HCT116 (cell line): ENCODE results near the gene TNS3. TPM values are rescaled to one million over a fixed set of nuclear protein-coding genes. Genes with fewer than 3 reads are reported as not detected.

Experiments
- ATAC-seq: fragments of 200-7000 bp; cut with Tn5 transposase; 2 replicates; pipeline ENCODE4 v1.9.1; 2020; ENCODE audit warnings: mild to moderate bottlenecking, moderate library complexity
- BruUV-seq: library from RNA; stranded (reverse); fragments of 400-500 nt; replicated peaks from 2 replicates; lab custom pipeline; 2021; lab: Mats Ljungman, UMichigan
- CTCF ChIA-PET: fragments of 300-600 bp; sonication (Branson Sonifier 250); formaldehyde crosslinking; loops from one replicate; lab custom pipeline; 2021; ENCODE audit warnings: antibody characterized with exemption; lab: Charles Lee
- POLR2A ChIA-PET: fragments of 300-600, 350-600 bp; sonication (Branson Sonifier 250); formaldehyde crosslinking; loops from one replicate; lab custom pipeline; 2021; ENCODE audit warnings: antibody characterized with exemption; lab: Charles Lee
- RAD21 ChIA-PET, 2 experiments: fragments of 300-600 bp; sonication (Branson Sonifier 250); formaldehyde crosslinking; loops; one replicate each; lab custom pipeline; 2023; ENCODE audit warnings: low total read pairs in 2 of 2; ENCODE audit not compliant: uncharacterized antibody in 2 of 2, unreplicated experiment in 2 of 2, low non-redundant PET in 1 of 2; lab: Charles Lee
- DNase-seq: peaks from one replicate; pipeline ENCODE4 v3.0.0-alpha.2; 2010; ENCODE audit warnings: low read depth, low spot score
- H2AFZ ChIP-seq: fragments of 200-600 bp; shearing (Covaris generic), sonication (generic); 2 replicates; pipeline ENCODE4 v1.6.1; 2017; ENCODE audit warnings: low read depth, mixed run types, mixed read lengths, antibody characterized with exemption, low read length; ENCODE audit not compliant: poor library complexity, severe bottlenecking
- H3K27ac ChIP-seq: 2 replicates; pipeline ENCODE4 v1.5.1; 2012; ENCODE audit warnings: low read depth, low read length
- H3K27me3 ChIP-seq: fragments of 200-600 bp; sonication (generic); 2 replicates; pipeline ENCODE4 v1.6.1; 2016; ENCODE audit warnings: mixed run types, low read length, mixed read lengths; ENCODE audit not compliant: insufficient read depth
- H3K36me3 ChIP-seq, 2 experiments: fragments of 200-500 bp in 1 of 2; fragments of 200-600 bp in 1 of 2; sonication (Bioruptor generic) in 1 of 2; sonication (generic) in 1 of 2; 2 replicates each; pipeline versions ENCODE4 v1.5.1 to v1.6.1; 2014 to 2016; ENCODE audit warnings: low read length in 2 of 2, inconsistent platforms in 1 of 2, mixed read lengths in 1 of 2, mixed run types in 1 of 2; ENCODE audit not compliant: insufficient read depth in 2 of 2, control insufficient read depth in 1 of 2
- H3K4me1 ChIP-seq, 2 experiments: fragments of 200-600 bp in 1 of 2; sonication (generic) in 1 of 2; 2 replicates each; pipeline versions ENCODE4 v1.5.1 to v1.6.1; 2012 to 2017; ENCODE audit warnings: low read length in 2 of 2, inconsistent platforms in 1 of 2, mild to moderate bottlenecking in 1 of 2, mixed read lengths in 1 of 2, mixed run types in 1 of 2, moderate library complexity in 1 of 2; ENCODE audit not compliant: insufficient read depth in 2 of 2, control insufficient read depth in 1 of 2
- H3K4me2 ChIP-seq: fragments of 200-600 bp; sonication (generic); 2 replicates; pipeline ENCODE4 v1.6.1; 2017; ENCODE audit warnings: mixed run types, low read length, mixed read lengths
- H3K4me3 ChIP-seq, 2 experiments: fragments of 200-600 bp in 1 of 2; sonication (generic) in 1 of 2; replicated peaks in 1 of 2; 2 replicates each; pipeline ENCODE4 v1.5.1; 2011 to 2016; ENCODE audit warnings: low read length in 2 of 2, control low read depth in 1 of 2, low read depth in 1 of 2, mild to moderate bottlenecking in 1 of 2, mixed read lengths in 1 of 2, mixed run types in 1 of 2
- H3K79me2 ChIP-seq: fragments of 200-600 bp; sonication (generic); 2 replicates; pipeline ENCODE4 v1.6.1; 2017; ENCODE audit warnings: mild to moderate bottlenecking, mixed run types, low read length, moderate library complexity, mixed read lengths; ENCODE audit not compliant: insufficient read depth
- H3K9ac ChIP-seq: fragments of 200-600 bp; sonication (generic); 2 replicates; pipeline ENCODE4 v1.6.1; 2016; ENCODE audit warnings: low read length, mixed read lengths
- H3K9me2 ChIP-seq: fragments of 200-600 bp; sonication (generic), shearing (Covaris generic); 2 replicates; pipeline ENCODE4 v1.6.1; 2017; ENCODE audit warnings: mixed run types, mild to moderate bottlenecking, moderate library complexity; ENCODE audit not compliant: insufficient read depth
- H3K9me3 ChIP-seq, 2 experiments: fragments of 200-500 bp in 1 of 2; fragments of 200-600 bp in 1 of 2; sonication (Bioruptor generic) in 1 of 2; sonication (generic) in 1 of 2; 2 replicates each; pipeline ENCODE4 v1.6.1; 2014 to 2017; ENCODE audit warnings: low read length in 2 of 2, mixed read lengths in 2 of 2, inconsistent platforms in 1 of 2, low read depth in 1 of 2, mild to moderate bottlenecking in 1 of 2, mixed run types in 1 of 2, moderate library complexity in 1 of 2; ENCODE audit not compliant: control insufficient read depth in 1 of 2, insufficient read depth in 1 of 2
- H4K20me1 ChIP-seq: fragments of 200-600 bp; sonication (generic), shearing (Covaris generic); 2 replicates; pipeline ENCODE4 v1.6.1; 2017; ENCODE audit warnings: mixed run types, mild to moderate bottlenecking, moderate library complexity; ENCODE audit not compliant: insufficient read depth
- ATF3 ChIP-seq: IDR thresholded peaks from 2 replicates; pipeline ENCODE4 v1.6.1; 2012
- CBX3 ChIP-seq: IDR thresholded peaks from 2 replicates; pipeline ENCODE4 v1.6.1; 2012; ENCODE audit warnings: low read depth
- CTCF ChIP-seq, 3 experiments: fragments of 200-600 bp in 1 of 3; sonication (generic) in 1 of 3; IDR thresholded peaks in 2 of 3; conservative IDR thresholded peaks in 1 of 3; 2 replicates each; pipeline ENCODE4 v1.5.1; 2012 to 2017; ENCODE audit warnings: low read depth in 2 of 3, low read length in 2 of 3, antibody characterized with exemption in 1 of 3, borderline replicate concordance in 1 of 3, control low read depth in 1 of 3, mild to moderate bottlenecking in 1 of 3, mixed read lengths in 1 of 3, mixed run types in 1 of 3, moderate library complexity in 1 of 3; ENCODE audit not compliant: insufficient read depth in 1 of 3
- EGR1 ChIP-seq: IDR thresholded peaks from 2 replicates; pipeline ENCODE4 v1.6.1; 2012; ENCODE audit warnings: low read depth
- EZH2phosphoT487 ChIP-seq: fragments of 200-600 bp; IDR thresholded peaks from 2 replicates; pipeline ENCODE4 v1.6.1; 2018; ENCODE audit warnings: antibody characterized with exemption, borderline replicate concordance
- FOSL1 ChIP-seq: IDR thresholded peaks from 2 replicates; pipeline ENCODE4 v1.6.1; 2012; ENCODE audit warnings: low read depth
- JUND ChIP-seq: IDR thresholded peaks from 2 replicates; pipeline ENCODE4 v1.6.1; 2012
- MAX ChIP-seq: IDR thresholded peaks from 2 replicates; pipeline ENCODE4 v1.6.1; 2012
- POLR2A ChIP-seq: IDR thresholded peaks from 2 replicates; pipeline ENCODE4 v1.7.0; 2011; ENCODE audit warnings: borderline replicate concordance; ENCODE audit not compliant: insufficient read depth, insufficient read length; ENCODE audit errors: extremely low read depth
- SIN3A ChIP-seq: IDR thresholded peaks from 2 replicates; pipeline ENCODE4 v1.6.1; 2012; ENCODE audit warnings: low read depth
- SP1 ChIP-seq: IDR thresholded peaks from 2 replicates; pipeline ENCODE4 v1.6.1; 2012; ENCODE audit warnings: low read depth
- YY1 ChIP-seq: IDR thresholded peaks from 2 replicates; pipeline ENCODE4 v1.6.1; 2011; ENCODE audit warnings: low read length, low read depth, moderate library complexity, mild to moderate bottlenecking; ENCODE audit not compliant: insufficient replicate concordance; ENCODE audit errors: extremely low read depth
- ZBTB33 ChIP-seq: IDR thresholded peaks from 2 replicates; pipeline ENCODE4 v1.6.1; 2011; ENCODE audit warnings: mild to moderate bottlenecking, low read length, moderate library complexity; ENCODE audit not compliant: insufficient replicate concordance; ENCODE audit errors: extremely low read depth
- ZFX ChIP-seq: fragments of 450-650 bp; IDR thresholded peaks from 2 replicates; pipeline ENCODE4 v1.6.1; 2017
- ZNF274 ChIP-seq: fragments of 200-500 bp; sonication (Bioruptor generic); IDR thresholded peaks from 2 replicates; pipeline ENCODE4 v1.6.1; 2014; ENCODE audit warnings: mild to moderate bottlenecking, low read depth, low read length, inconsistent platforms
- intact Hi-C: fragments of 100-400 bp; cut with micrococcal nuclease; formaldehyde crosslinking; loops from 2 replicates; pipeline ENCODE4 v1.10.0; 2022
- total RNA-seq: library from RNA; stranded (reverse); gene quantifications from one replicate; pipeline ENCODE4 v1.2.1, GENCODE V29; 2021; ENCODE audit not compliant: unreplicated experiment

The TNS3 gene
- total RNA-seq, 1 experiment from 2014 or later, result 9.1 TPM

- intact Hi-C loops, result no loop called here
Measured at GRCh38 chr7:47338026-47338425, 243.9 kb downstream of the TNS3 start.

More at GRCh38 chr7:47338026-47338425, 243.9 kb downstream of the TNS3 start:
- no peak overlapping the region for H3K27ac ChIP-seq
- H3K36me3 ChIP-seq, result no peaks in the 10 kb centered on the region
- BruUV-seq, result no TSS peak
- no peak for DNase-seq
- no peak for ATAC-seq
- H3K79me2 ChIP-seq, result no peaks in the 10 kb centered on the region
- H3K9ac ChIP-seq, result no peak overlapping the region
- no peak overlapping the region for H2AFZ ChIP-seq
- ChIA-PET CTCF (no interaction called here), RAD21 (no interaction called here), POLR2A (no interaction called here)
- no peak overlapping the region for H3K4me3 ChIP-seq
- no peak overlapping the region for H3K4me2 ChIP-seq
- H4K20me1 ChIP-seq, result no peaks in the 10 kb centered on the region
- no peaks in the 10 kb centered on the region for H3K4me1 ChIP-seq
- H3K9me3 ChIP-seq, result no peaks in the 10 kb centered on the region
- no peaks in the 10 kb centered on the region for H3K27me3 ChIP-seq
- no peaks in the 10 kb centered on the region for H3K9me2 ChIP-seq
- TF ChIP-seq ZNF274 (no peak), EGR1 (no peak), ATF3 (no peak), MAX (no peak), ZBTB33 (no peak), SIN3A (no peak), POLR2A (no peak), JUND (no peak), ZFX (no peak), CTCF (IDR thresholded peaks at IDR 0.05 in 2 of 3, conservative IDR thresholded peaks at IDR 0.05 in 1 of 3; ENCODE audit: borderline replicate concordance in 1 of 3, insufficient read depth in 1 of 3, low read depth in 2 of 3, low read length in 2 of 3) (no peak), SP1 (no peak), EZH2phosphoT487 (no peak), FOSL1 (no peak), YY1 (no peak), CBX3 (no peak)
